OCI-LY3 (cell line): ENCODE measurements around the gene SDHD.

Experiments
- EZH2phosphoT487 ChIP-seq: fragments of 200-600 bp; shearing (Covaris generic); IDR thresholded peaks from 2 replicates; pipeline ENCODE4 v1.6.1; 2018; ENCODE audit warnings: antibody characterized with exemption, mixed run types, low read depth
- TF ChIP-seq, protein P1 (sequence below): fragments of 200-600, 300-600 bp; sonication (generic); IDR thresholded peaks from 2 replicates; pipeline ENCODE4 v1.5.1; 2014; ENCODE audit warnings: antibody characterized with exemption, low read length, low read depth

DNA sequence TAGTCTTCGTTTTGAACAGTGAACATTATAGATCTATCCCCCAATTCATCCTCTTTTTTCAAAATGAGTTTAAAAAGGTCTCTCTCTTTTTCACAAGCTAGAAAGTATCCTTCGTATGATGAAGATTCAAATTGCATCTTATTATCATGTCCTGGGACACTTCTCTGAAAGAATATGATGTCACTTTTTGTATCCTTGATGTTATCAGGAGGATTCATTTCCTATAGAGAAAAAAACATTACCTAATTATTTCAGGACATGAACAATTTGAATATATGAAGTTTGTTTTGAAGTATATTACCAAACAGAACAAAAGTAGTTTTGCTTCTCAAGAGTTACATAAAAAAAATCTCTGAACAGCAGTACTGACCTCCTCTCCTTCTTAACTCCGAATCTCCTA lies 56.9 kb downstream of the SDHD start:
- TF ChIP-seq, protein P1, sequence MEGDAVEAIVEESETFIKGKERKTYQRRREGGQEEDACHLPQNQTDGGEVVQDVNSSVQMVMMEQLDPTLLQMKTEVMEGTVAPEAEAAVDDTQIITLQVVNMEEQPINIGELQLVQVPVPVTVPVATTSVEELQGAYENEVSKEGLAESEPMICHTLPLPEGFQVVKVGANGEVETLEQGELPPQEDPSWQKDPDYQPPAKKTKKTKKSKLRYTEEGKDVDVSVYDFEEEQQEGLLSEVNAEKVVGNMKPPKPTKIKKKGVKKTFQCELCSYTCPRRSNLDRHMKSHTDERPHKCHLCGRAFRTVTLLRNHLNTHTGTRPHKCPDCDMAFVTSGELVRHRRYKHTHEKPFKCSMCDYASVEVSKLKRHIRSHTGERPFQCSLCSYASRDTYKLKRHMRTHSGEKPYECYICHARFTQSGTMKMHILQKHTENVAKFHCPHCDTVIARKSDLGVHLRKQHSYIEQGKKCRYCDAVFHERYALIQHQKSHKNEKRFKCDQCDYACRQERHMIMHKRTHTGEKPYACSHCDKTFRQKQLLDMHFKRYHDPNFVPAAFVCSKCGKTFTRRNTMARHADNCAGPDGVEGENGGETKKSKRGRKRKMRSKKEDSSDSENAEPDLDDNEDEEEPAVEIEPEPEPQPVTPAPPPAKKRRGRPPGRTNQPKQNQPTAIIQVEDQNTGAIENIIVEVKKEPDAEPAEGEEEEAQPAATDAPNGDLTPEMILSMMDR: no peak
- no peak for TF ChIP-seq EZH2phosphoT487
